ENCODE results near the gene GORASP1. TPM values are rescaled to one million over a fixed set of nuclear protein-coding genes. Genes with fewer than 3 reads are reported as not detected.

The GORASP1 gene
- total RNA-seq: 10 to 100 TPM; 29.0 to 45.2 (median 34.4) TPM

GRCh38 chr3:39107388-39108199, at the start of gene GORASP1, which contains the start of gene TTC21A:
Gene GORASP1 (minus strand): TSS chr3:39107627. CDS start chr3:39107541, 86 bp downstream.
Gene TTC21A (plus strand): TSS chr3:39107680. CDS start chr3:39107838, 158 bp downstream.
- TF ChIP-seq CTCF (IDR thresholded peaks at IDR 0.05; ENCODE audit: low read depth): no peak

GRCh38 chr3:39156421-39156820, 49.0 kb upstream of the GORASP1 start:
- TF ChIP-seq CTCF (IDR thresholded peaks at IDR 0.05; ENCODE audit: low read depth): no peak

GRCh38 chr3:39154280-39155021, 47.0 kb upstream of the GORASP1 start:
- no peak for TF ChIP-seq CTCF (IDR thresholded peaks at IDR 0.05; ENCODE audit: low read depth)

- TF ChIP-seq CTCF (IDR thresholded peaks at IDR 0.05; ENCODE audit: low read depth): no peak
These were observed 46.5 kb upstream of the GORASP1 start for GRCh38 chr3:39153977-39154279.

GRCh38 chr3:39150803-39151631, 43.6 kb upstream of the GORASP1 start:
- no peak for TF ChIP-seq CTCF (IDR thresholded peaks at IDR 0.05; ENCODE audit: low read depth)

GRCh38 chr3:39150148-39150802, 42.8 kb upstream of the GORASP1 start:
- no peak for TF ChIP-seq CTCF (IDR thresholded peaks at IDR 0.05; ENCODE audit: low read depth)

Data from subcutaneous adipose tissue (tissue), 4 donors.